Activated B cell treated with CpG ODN at 0.5 μM for 24 hours (primary cell): ENCODE measurements around the gene PCDHA5. TPM values are rescaled to one million over a fixed set of nuclear protein-coding genes. Genes with fewer than 3 reads are reported as not detected.
"Not testable (repeated sequence)": the region's sequence is repeated elsewhere in the genome, so short reads cannot be mapped to it uniquely, and the experiment has no call there.

Source experiments
- ATAC-seq: fragments of 200-7000 bp; cut with Tn5 transposase; one replicate; pipeline ENCODE4 v1.10.0; 2021; ENCODE audit warnings: low read depth, mild to moderate bottlenecking, moderate library complexity
- CTCF ChIA-PET: fragments of 350-600 bp; sonication (Branson Sonifier 250); formaldehyde crosslinking; loops from one replicate; lab custom pipeline; 2021; ENCODE audit warnings: antibody characterized with exemption; lab: Charles Lee
- POLR2A ChIA-PET: fragments of 350-600 bp; sonication (Branson Sonifier 250); formaldehyde crosslinking; loops from one replicate; lab custom pipeline; 2021; ENCODE audit warnings: antibody characterized with exemption; lab: Charles Lee
- DNase-seq: peaks from one replicate; pipeline ENCODE4 v3.0.0; 2022
- H3K27ac Mint-ChIP-seq: one replicate; pipeline ENCODE4 v1.8.0; 2020; ENCODE audit warnings: mixed read lengths
- H3K27me3 Mint-ChIP-seq: one replicate; pipeline ENCODE4 v1.8.0; 2021; ENCODE audit warnings: mixed read lengths
- H3K36me3 Mint-ChIP-seq: one replicate; pipeline ENCODE4 v1.8.0; 2021; ENCODE audit warnings: low read depth, mixed read lengths
- H3K4me1 Mint-ChIP-seq: one replicate; pipeline ENCODE4 v1.8.0; 2021; ENCODE audit warnings: mixed read lengths
- H3K4me3 Mint-ChIP-seq: one replicate; pipeline ENCODE4 v1.8.0; 2020; ENCODE audit warnings: mild to moderate bottlenecking, mixed read lengths
- H3K9me3 Mint-ChIP-seq: one replicate; pipeline ENCODE4 v1.8.0; 2020; ENCODE audit warnings: mixed read lengths
- CTCF ChIP-seq: fragments of 200-600 bp; IDR thresholded peaks from one replicate; pipeline ENCODE4 v1.8.0; 2022; ENCODE audit warnings: antibody characterized with exemption, mild to moderate bottlenecking
- intact Hi-C: fragments of 100-400 bp; cut with micrococcal nuclease; formaldehyde crosslinking; loops from one replicate; pipeline ENCODE4 v1.15.1; 2024
- total RNA-seq: library from RNA; stranded (reverse); gene quantifications from 2 replicates; pipeline ENCODE4 v1.2.3, GENCODE V29; 2022

PCDHA5 gene
- total RNA-seq, 1 donor from 2014 or later, result not detected

GRCh38 chr5:140840978-140841962, 19.9 kb downstream of the PCDHA5 start, which contains the start of gene PCDHA8:
PCDHA8 (plus strand) TSS chr5:140841187; CDS start chr5:140841322, 135 bp downstream.
- POLR2A ChIA-PET, result no interaction called here
- H3K4me1 Mint-ChIP-seq, result no peaks in the 10 kb centered on the region
- intact Hi-C loops, result no loop called here

GRCh38 chr5:140842798-140843733, 21.7 kb downstream of the PCDHA5 start:
- CTCF ChIA-PET, result no interaction called here
- intact Hi-C loops, result no loop called here
- POLR2A ChIA-PET, result no interaction called here

More at GRCh38 chr5:140840978-140841962, 19.9 kb downstream of the PCDHA5 start, which contains the start of gene PCDHA8:
- Mint-ChIP-seq H3K4me3 (no peak within 1 kb of the TSS), H3K27ac (no peak within 1 kb of the TSS), H3K36me3 (no peaks in the 10 kb centered on the region), H3K9me3 (peaks cover 4% of the 10 kb centered on the region), H3K27me3 (peaks cover 2% of the 10 kb centered on the region)
- no peak for TF ChIP-seq CTCF
- ATAC-seq (no peak), DNase-seq (no peak)
- CTCF ChIA-PET, result interaction anchor here (1.1 kb wide), 1 partner anchor 18 kb away, joined by 4 read pairs; no protein-coding TSS in a partner anchor

GRCh38 chr5:140848139-140849102, 27.0 kb downstream of the PCDHA5 start, which contains the start of gene PCDHA9:
PCDHA9 (plus strand) TSS chr5:140848382; CDS start chr5:140848496, 114 bp downstream.
- POLR2A ChIA-PET, ATAC-seq, DNase-seq, H3K4me1 Mint-ChIP-seq, H3K27ac Mint-ChIP-seq, intact Hi-C loops, H3K27me3 Mint-ChIP-seq, H3K36me3 Mint-ChIP-seq, H3K9me3 Mint-ChIP-seq, H3K4me3 Mint-ChIP-seq, CTCF ChIA-PET: not testable (repeated sequence)

More at GRCh38 chr5:140842798-140843733, 21.7 kb downstream of the PCDHA5 start:
- H3K4me3 Mint-ChIP-seq, result no peak overlapping the region
- ATAC-seq (no peak), DNase-seq (no peak)
- H3K27me3 Mint-ChIP-seq, result peaks cover 2% of the 10 kb centered on the region
- H3K27ac Mint-ChIP-seq, result no peak overlapping the region
- H3K4me1 Mint-ChIP-seq, result no peaks in the 10 kb centered on the region
- H3K36me3 Mint-ChIP-seq, result no peaks in the 10 kb centered on the region
- TF ChIP-seq CTCF, result no peak
- peaks cover 4% of the 10 kb centered on the region for H3K9me3 Mint-ChIP-seq

GRCh38 chr5:140849831-140850634, 28.6 kb downstream of the PCDHA5 start:
- CTCF ChIA-PET, H3K4me1 Mint-ChIP-seq, H3K9me3 Mint-ChIP-seq, ATAC-seq, POLR2A ChIA-PET, intact Hi-C loops, H3K4me3 Mint-ChIP-seq, H3K27ac Mint-ChIP-seq, H3K36me3 Mint-ChIP-seq, H3K27me3 Mint-ChIP-seq, DNase-seq: not testable (repeated sequence)
